ENCODE measurements around the gene NUDT1. TPM values are rescaled to one million over a fixed set of nuclear protein-coding genes. Genes with fewer than 3 reads are reported as not detected.

NUDT1 gene
- total and polyA plus RNA-seq, 2 experiments from 2014 or later = 9.6 to 16.3 TPM

DNA sequence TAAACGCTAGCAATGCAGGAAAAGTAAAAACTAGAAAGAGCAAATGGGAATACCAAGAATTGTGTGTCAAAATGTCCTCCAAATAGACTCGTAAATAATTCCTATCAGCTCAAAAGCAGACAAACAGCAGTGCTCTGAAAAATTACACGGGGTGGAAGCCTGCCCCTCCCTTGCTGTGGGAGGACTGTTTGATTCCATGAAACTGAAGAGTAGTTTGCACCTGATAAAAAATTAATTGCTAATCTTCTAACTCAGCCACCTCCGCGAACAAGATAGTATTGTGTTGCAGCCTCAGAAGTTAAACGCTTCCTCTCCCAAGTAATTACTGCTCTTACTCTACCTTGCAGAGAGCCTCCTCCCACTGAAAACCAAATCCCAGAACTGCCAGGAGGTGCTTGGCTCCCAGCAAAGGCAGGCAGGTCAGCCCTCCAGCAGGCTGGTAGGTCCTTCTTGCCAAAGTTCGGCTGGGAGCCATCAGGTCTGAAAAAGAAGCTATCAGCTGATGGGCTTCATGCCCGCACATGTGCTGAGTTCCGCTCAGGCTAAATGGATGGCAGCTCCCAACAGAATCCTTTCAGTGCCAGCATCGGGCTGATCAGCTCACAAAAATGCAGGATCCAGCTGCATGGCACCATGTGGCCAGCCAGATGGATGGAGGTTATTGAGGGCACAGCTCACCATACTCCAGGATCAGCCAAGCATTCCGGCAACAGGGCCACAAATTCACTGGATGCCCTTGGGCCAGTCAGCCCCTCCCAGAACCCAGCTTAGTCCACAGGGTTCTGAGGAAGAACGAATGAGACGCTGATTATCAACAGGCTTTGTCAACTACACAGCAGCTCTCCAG is 46.4 kb upstream of the NUDT1 start:
- Histone ChIP-seq H4K20me1 (ENCODE audit: insufficient read depth, poor library complexity, severe bottlenecking) (no peaks in the 10 kb centered on the region), H3K9me3 (ENCODE audit: low read depth) (no peaks in the 10 kb centered on the region), H3K79me2 (no peaks in the 10 kb centered on the region), H3K4me3 (no peak overlapping the region), H3K36me3 (replicated peaks; ENCODE audit: insufficient read depth, low read depth) (no peaks in the 10 kb centered on the region), H3K27ac (no peak overlapping the region), H3K4me2 (no peak overlapping the region), H3K27me3 (no peaks in the 10 kb centered on the region), H3K9me2 (replicated peaks; ENCODE audit: insufficient read depth) (no peaks in the 10 kb centered on the region), H2AFZ (no peak overlapping the region), H3K4me1 (ENCODE audit: insufficient read depth) (no peaks in the 10 kb centered on the region)
- 97% methylated on average over 13 of the region's 13 CpGs for WGBS (ENCODE audit: low lambda C conversion rate, missing lambda C conversion rate)
- no peak for DNase-seq (ENCODE audit: low spot score)
- TF ChIP-seq, protein P1, sequence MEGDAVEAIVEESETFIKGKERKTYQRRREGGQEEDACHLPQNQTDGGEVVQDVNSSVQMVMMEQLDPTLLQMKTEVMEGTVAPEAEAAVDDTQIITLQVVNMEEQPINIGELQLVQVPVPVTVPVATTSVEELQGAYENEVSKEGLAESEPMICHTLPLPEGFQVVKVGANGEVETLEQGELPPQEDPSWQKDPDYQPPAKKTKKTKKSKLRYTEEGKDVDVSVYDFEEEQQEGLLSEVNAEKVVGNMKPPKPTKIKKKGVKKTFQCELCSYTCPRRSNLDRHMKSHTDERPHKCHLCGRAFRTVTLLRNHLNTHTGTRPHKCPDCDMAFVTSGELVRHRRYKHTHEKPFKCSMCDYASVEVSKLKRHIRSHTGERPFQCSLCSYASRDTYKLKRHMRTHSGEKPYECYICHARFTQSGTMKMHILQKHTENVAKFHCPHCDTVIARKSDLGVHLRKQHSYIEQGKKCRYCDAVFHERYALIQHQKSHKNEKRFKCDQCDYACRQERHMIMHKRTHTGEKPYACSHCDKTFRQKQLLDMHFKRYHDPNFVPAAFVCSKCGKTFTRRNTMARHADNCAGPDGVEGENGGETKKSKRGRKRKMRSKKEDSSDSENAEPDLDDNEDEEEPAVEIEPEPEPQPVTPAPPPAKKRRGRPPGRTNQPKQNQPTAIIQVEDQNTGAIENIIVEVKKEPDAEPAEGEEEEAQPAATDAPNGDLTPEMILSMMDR (IDR thresholded peaks at IDR 0.05; ENCODE audit: poor library complexity) = no peak
- no peak for TF ChIP-seq EZH2 (IDR thresholded peaks at IDR 0.05; ENCODE audit: borderline replicate concordance)
- no peak for TF ChIP-seq EZH2phosphoT487 (IDR thresholded peaks at IDR 0.05; ENCODE audit: low read depth, severe bottlenecking, unreplicated experiment)

GRCh38 chr7:2196381-2197378 is 45.3 kb upstream of the NUDT1 start:
- no peaks in the 10 kb centered on the region for H3K36me3 ChIP-seq (replicated peaks; ENCODE audit: insufficient read depth, low read depth)

GRCh38 chr7:2197436-2198155 is 44.4 kb upstream of the NUDT1 start:
- H4K20me1 ChIP-seq (ENCODE audit: insufficient read depth, poor library complexity, severe bottlenecking) = no peaks in the 10 kb centered on the region
- WGBS (ENCODE audit: low lambda C conversion rate, missing lambda C conversion rate) = 91% methylated on average over 16 of the region's 21 CpGs

More at GRCh38 chr7:2196381-2197378, 45.3 kb upstream of the NUDT1 start:
- 95% methylated on average over 32 of the region's 32 CpGs for WGBS (ENCODE audit: low lambda C conversion rate, missing lambda C conversion rate)
- Histone ChIP-seq H3K4me2 (no peak overlapping the region), H3K4me3 (no peak overlapping the region), H3K27ac (no peak overlapping the region), H3K9me3 (ENCODE audit: low read depth) (no peaks in the 10 kb centered on the region), H3K9me2 (replicated peaks; ENCODE audit: insufficient read depth) (no peaks in the 10 kb centered on the region), H2AFZ (no peak overlapping the region), H4K20me1 (ENCODE audit: insufficient read depth, poor library complexity, severe bottlenecking) (no peaks in the 10 kb centered on the region), H3K27me3 (no peaks in the 10 kb centered on the region), H3K79me2 (no peaks in the 10 kb centered on the region), H3K4me1 (ENCODE audit: insufficient read depth) (no peaks in the 10 kb centered on the region)
- DNase-seq (ENCODE audit: low spot score) = no peak
- TF ChIP-seq EZH2phosphoT487 (IDR thresholded peaks at IDR 0.05; ENCODE audit: low read depth, severe bottlenecking, unreplicated experiment) (no peak), EZH2 (IDR thresholded peaks at IDR 0.05; ENCODE audit: borderline replicate concordance) (no peak)
- TF ChIP-seq, protein P1 (IDR thresholded peaks at IDR 0.05; ENCODE audit: poor library complexity) = no peak

More at GRCh38 chr7:2197436-2198155, 44.4 kb upstream of the NUDT1 start:
- no peaks in the 10 kb centered on the region for H3K9me3 ChIP-seq (ENCODE audit: low read depth)
- H3K9me2 ChIP-seq (replicated peaks; ENCODE audit: insufficient read depth) = no peaks in the 10 kb centered on the region
- no peak overlapping the region for H2AFZ ChIP-seq
- no peaks in the 10 kb centered on the region for H3K36me3 ChIP-seq (replicated peaks; ENCODE audit: insufficient read depth, low read depth)
- H3K4me2 ChIP-seq = no peak overlapping the region
- no peak overlapping the region for H3K27ac ChIP-seq
- no peak overlapping the region for H3K4me3 ChIP-seq
- no peaks in the 10 kb centered on the region for H3K27me3 ChIP-seq
- DNase-seq (ENCODE audit: low spot score) = no peak
- no peaks in the 10 kb centered on the region for H3K4me1 ChIP-seq (ENCODE audit: insufficient read depth)
- H3K79me2 ChIP-seq = no peaks in the 10 kb centered on the region
- TF ChIP-seq, protein P1 (IDR thresholded peaks at IDR 0.05; ENCODE audit: poor library complexity) = no peak
- TF ChIP-seq EZH2phosphoT487 (IDR thresholded peaks at IDR 0.05; ENCODE audit: low read depth, severe bottlenecking, unreplicated experiment) (no peak), EZH2 (IDR thresholded peaks at IDR 0.05; ENCODE audit: borderline replicate concordance) (no peak)

Measured in hepatocyte (in vitro differentiated cells).